K562 (cell line): ENCODE results near the gene BOLA3. TPM values are rescaled to one million over a fixed set of nuclear protein-coding genes. Genes with fewer than 3 reads are reported as not detected.

Experiments used
- ATAC-seq: fragments of 200-7000 bp; cut with Tn5 transposase; 3 replicates; pipeline ENCODE4 v1.9.1; 2020; ENCODE audit warnings: moderate library complexity
- BruUV-seq: library from RNA; stranded (reverse); fragments of 400-500 nt; replicated peaks from 2 replicates; lab custom pipeline; 2021; lab: Mats Ljungman, UMichigan
- CTCF ChIA-PET: fragments of 300-600 bp; formaldehyde crosslinking; extraction: SDS; loops from one replicate; lab custom pipeline; 2021; ENCODE audit warnings: low intra/inter-chr PET ratio; lab: Yijun Ruan, JAX
- POLR2A ChIA-PET: fragments of 300-600, 350-650 bp; sonication (Branson Sonifier 250); formaldehyde crosslinking; extraction: SDS; loops from one replicate; lab custom pipeline; 2021; ENCODE audit warnings: antibody characterized with exemption, inconsistent platforms; lab: Yijun Ruan, JAX
- DNase-seq, 4 experiments: peaks; one replicate each; pipeline versions ENCODE4 v3.0.0 to v3.0.0-alpha.2; 2011 to 2018; ENCODE audit warnings: low spot score in 3 of 4, mixed read lengths in 3 of 4; ENCODE audit errors: extremely low read depth in 1 of 4
- FAIRE-seq: peaks from 2 replicates; lab custom pipeline; 2011; peaks lifted over from hg19 to GRCh38; lab: Jason Lieb, UNC
- H2AFZ ChIP-seq: 2 replicates; pipeline ENCODE4 v1.6.0; 2011; ENCODE audit warnings: low read depth, low read length, control low read depth, inconsistent platforms
- H3K27ac ChIP-seq: fragments of 200-600 bp; 3 replicates; pipeline ENCODE4 v1.8.0; 2011; ENCODE audit warnings: low read depth, mild to moderate bottlenecking, control low read depth, inconsistent platforms, low read length, moderate library complexity, mixed read lengths; ENCODE audit errors: extremely low read depth
- H3K27me3 ChIP-seq, 2 experiments: fragments of 300-600 bp in 1 of 2; 2 replicates in 1 of 2; 3 replicates in 1 of 2; pipeline versions ENCODE4 v1.6.0 to v1.8.0; 2011; ENCODE audit warnings: inconsistent platforms in 2 of 2, low read length in 2 of 2, mild to moderate bottlenecking in 1 of 2, mixed read lengths in 1 of 2, moderate library complexity in 1 of 2; ENCODE audit not compliant: control insufficient read depth in 2 of 2, insufficient read depth in 2 of 2
- H3K36me3 ChIP-seq: fragments of 300-600 bp; 3 replicates; pipeline ENCODE4 v1.8.0; 2011; ENCODE audit warnings: mild to moderate bottlenecking, low read length, inconsistent platforms; ENCODE audit not compliant: control insufficient read depth, insufficient read depth
- H3K4me1 ChIP-seq, 2 experiments: fragments of 200-600 bp in 1 of 2; replicated peaks in 1 of 2; 2 replicates in 1 of 2; 3 replicates in 1 of 2; pipeline versions ENCODE4 v1.5.1 to v1.8.0; 2011; ENCODE audit warnings: inconsistent platforms in 2 of 2, low read length in 2 of 2, mild to moderate bottlenecking in 1 of 2, mixed read lengths in 1 of 2, moderate library complexity in 1 of 2; ENCODE audit not compliant: control insufficient read depth in 2 of 2, insufficient read depth in 2 of 2
- H3K4me2 ChIP-seq: 2 replicates; pipeline ENCODE4 v1.6.1; 2011; ENCODE audit warnings: low read length, control low read depth, inconsistent platforms, mixed read lengths; ENCODE audit not compliant: insufficient read depth
- H3K4me3 ChIP-seq: fragments of 200-600 bp; sonication (generic), shearing (Covaris generic); 2 replicates; pipeline ENCODE4 v1.5.1; 2016; ENCODE audit warnings: control low read depth, inconsistent platforms
- H3K79me2 ChIP-seq: fragments of 200-600 bp; 3 replicates; pipeline ENCODE4 v1.8.0; 2011; ENCODE audit warnings: low read length, inconsistent platforms; ENCODE audit not compliant: control insufficient read depth, insufficient read depth
- H3K9ac ChIP-seq, 2 experiments: 2 replicates each; pipeline versions ENCODE4 v1.6.0 to v1.6.1; 2011; ENCODE audit warnings: low read depth in 2 of 2, low read length in 2 of 2, control low read depth in 1 of 2, inconsistent platforms in 1 of 2, mild to moderate bottlenecking in 1 of 2, mixed read lengths in 1 of 2; ENCODE audit not compliant: insufficient read depth in 1 of 2
- H3K9me1 ChIP-seq: one replicate; pipeline ENCODE4 v1.6.0; 2011; ENCODE audit warnings: inconsistent platforms, mild to moderate bottlenecking, low read length, moderate library complexity; ENCODE audit not compliant: control insufficient read depth, insufficient read depth
- H3K9me3 ChIP-seq: replicated peaks from 2 replicates; pipeline ENCODE4 v1.5.1; 2011; ENCODE audit warnings: low read depth, low read length, inconsistent platforms; ENCODE audit not compliant: control insufficient read depth, insufficient read depth
- H4K20me1 ChIP-seq: replicated peaks from 2 replicates; pipeline ENCODE4 v1.6.1; 2011; ENCODE audit warnings: low read length, inconsistent platforms, mixed read lengths; ENCODE audit not compliant: control insufficient read depth, insufficient read depth
- DMBX1 ChIP-seq: fragments of 250-450 bp; sonication (Bioruptor Pico); IDR thresholded peaks from 2 replicates; pipeline ENCODE4 v1.8.0; 2022; ENCODE audit warnings: inconsistent platforms, mild to moderate bottlenecking, moderate library complexity, borderline replicate concordance
- EZH2 ChIP-seq: IDR thresholded peaks from 2 replicates; pipeline ENCODE4 v1.6.1; 2012; ENCODE audit warnings: low read depth, mild to moderate bottlenecking, inconsistent platforms, low read length, borderline replicate concordance
- FOS ChIP-seq: IDR thresholded peaks from 3 replicates; pipeline ENCODE4 v1.6.1; 2011; ENCODE audit not compliant: insufficient read length; ENCODE audit errors: extremely low read depth
- FOXK1 ChIP-seq: sonication (generic); formaldehyde crosslinking; IDR thresholded peaks from 2 replicates; pipeline ENCODE4 v1.8.0; 2022; ENCODE audit warnings: missing genetic modification reagents, mild to moderate bottlenecking, borderline replicate concordance
- KLF6 ChIP-seq: fragments of 250-450 bp; sonication (Bioruptor Pico); IDR thresholded peaks from 2 replicates; pipeline ENCODE4 v1.4.0; 2020; ENCODE audit warnings: mild to moderate bottlenecking, moderate library complexity, borderline replicate concordance
- NFRKB ChIP-seq: fragments of 450-650 bp; IDR thresholded peaks from 2 replicates; pipeline ENCODE4 v1.6.1; 2016; ENCODE audit warnings: low read depth
- PRMT5 ChIP-seq: sonication (generic); formaldehyde crosslinking; IDR thresholded peaks from 2 replicates; pipeline ENCODE4 v1.5.0; 2020; ENCODE audit warnings: missing genetic modification reagents
- SAP30 ChIP-seq: fragments of 200-600 bp; sonication (generic); IDR thresholded peaks from 2 replicates; pipeline ENCODE4 v1.6.1; 2012; ENCODE audit warnings: borderline replicate concordance, low read depth, mild to moderate bottlenecking, moderate library complexity, low read length, control low read depth, inconsistent platforms; ENCODE audit not compliant: insufficient read depth, poor library complexity, severe bottlenecking
- ZNF197 ChIP-seq: fragments of 200-800 bp; sonication (Bioruptor generic); IDR thresholded peaks from 2 replicates; pipeline ENCODE4 v1.6.1; 2016; ENCODE audit warnings: low read depth, missing genetic modification characterization, missing compliant biosample characterization
- ZNF282 ChIP-seq: sonication (generic); formaldehyde crosslinking; IDR thresholded peaks from 2 replicates; pipeline ENCODE4 v1.8.1; 2023; ENCODE audit warnings: missing genetic modification reagents
- ZNF668 ChIP-seq: fragments of 250-450 bp; sonication (Bioruptor Pico); IDR thresholded peaks from 2 replicates; pipeline ENCODE4 v1.8.0; 2022; ENCODE audit warnings: mild to moderate bottlenecking, inconsistent platforms
- WGBS: fragments of 100-300 bp; shearing (Covaris generic); methylation state at CpG from one replicate; pipeline ENCODE4 v1.1.6; 2016; ENCODE audit warnings: low coverage, mixed read lengths; ENCODE audit not compliant: insufficient coverage; ENCODE audit errors: missing lambda C conversion rate; 5-methylcytosine and 5-hydroxymethylcytosine counted together
- in situ Hi-C: fragments of 300-500 bp; cut with MboI; formaldehyde crosslinking; loops from 4 replicates; pipeline ENCODE4 v1.15.0; 2018; ENCODE audit warnings: inconsistent platforms, mixed read lengths
- intact Hi-C: fragments of 100-400 bp; cut with micrococcal nuclease; formaldehyde crosslinking; loops from 2 replicates; pipeline ENCODE4 v1.14.2; 2022
- polyA plus RNA-seq, 8 experiments: library from polyadenylated mRNA; depleted of rRNA in 4 of 8; stranded (reverse) in 5 of 8; unstranded in 3 of 8; fragments of >200 nt; fragmentation: Nextera tagmentation in 2 of 8; fragmentation: Illumina TruSeq in 1 of 8; extraction: Ambion mirVana in 2 of 8; extraction: Trizol in 1 of 8; gene quantifications; 2 replicates each; pipeline versions ENCODE4 v1.2.1 to v1.2.3, GENCODE V29; 2011 to 2014; ENCODE audit warnings: inconsistent platforms in 1 of 8, missing spikeins in 1 of 8
- total RNA-seq, 7 experiments: library from RNA; depleted of rRNA in 6 of 7; stranded (reverse); fragments of >200 nt in 6 of 7; fragmentation: Illumina TruSeq in 2 of 7; extraction: Trizol in 2 of 7; gene quantifications; 2 replicates each; pipeline versions ENCODE4 v1.2.1 to v1.2.3, GENCODE V29; 2011 to 2021; ENCODE audit warnings: low replicate concordance in 1 of 7
- TF ChIP-seq, protein P1 (sequence below): fragments of 450-650 bp; formaldehyde crosslinking; IDR thresholded peaks from 2 replicates; pipeline ENCODE4 v1.4.0; 2020; ENCODE audit warnings: mild to moderate bottlenecking, moderate library complexity
- TF ChIP-seq, protein P2 (sequence below): fragments of 200-400 bp; formaldehyde crosslinking; IDR thresholded peaks from 2 replicates; pipeline ENCODE4 v1.6.1; 2017; ENCODE audit warnings: mild to moderate bottlenecking, low read depth, low read length, moderate library complexity
- TF ChIP-seq, protein P3 (sequence below): fragments of 250-450 bp; sonication (Bioruptor Pico); IDR thresholded peaks from 2 replicates; pipeline ENCODE4 v1.5.1; 2021; ENCODE audit warnings: mild to moderate bottlenecking

The BOLA3 gene
- total and polyA plus RNA-seq, 9 of the 15 experiments (the other 6 are each of a cell fraction or from before 2014, with no cell fraction given), result 149 to 619 (median 255) TPM

DNA sequence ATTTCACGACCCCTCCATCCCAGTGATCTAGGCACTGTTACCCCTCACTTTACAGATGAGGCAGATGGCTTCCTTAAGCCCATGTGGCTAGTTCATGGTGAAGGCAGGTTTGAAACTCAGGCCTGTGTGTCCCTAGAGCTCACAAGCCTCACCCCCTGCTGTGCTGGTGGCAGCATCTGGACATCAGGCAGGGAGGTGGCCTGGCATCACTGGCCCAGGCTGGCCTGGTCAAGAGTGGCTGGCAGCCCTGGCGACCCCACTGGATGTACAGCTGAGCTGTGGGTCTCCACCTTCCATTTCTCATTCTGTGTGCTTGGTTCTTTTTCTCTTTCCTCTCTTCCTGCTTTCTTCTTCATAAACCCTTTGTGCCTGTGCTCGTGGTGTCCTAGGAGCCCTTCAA, 56.3 kb downstream of the BOLA3 start (continued):
- TF ChIP-seq PRMT5 (no peak), EZH2 (no peak), FOS (no peak), ZNF282 (CRISPR knock-in tag) (no peak), FOXK1 (CRISPR knock-in tag) (no peak)
- TF ChIP-seq, protein P1, sequence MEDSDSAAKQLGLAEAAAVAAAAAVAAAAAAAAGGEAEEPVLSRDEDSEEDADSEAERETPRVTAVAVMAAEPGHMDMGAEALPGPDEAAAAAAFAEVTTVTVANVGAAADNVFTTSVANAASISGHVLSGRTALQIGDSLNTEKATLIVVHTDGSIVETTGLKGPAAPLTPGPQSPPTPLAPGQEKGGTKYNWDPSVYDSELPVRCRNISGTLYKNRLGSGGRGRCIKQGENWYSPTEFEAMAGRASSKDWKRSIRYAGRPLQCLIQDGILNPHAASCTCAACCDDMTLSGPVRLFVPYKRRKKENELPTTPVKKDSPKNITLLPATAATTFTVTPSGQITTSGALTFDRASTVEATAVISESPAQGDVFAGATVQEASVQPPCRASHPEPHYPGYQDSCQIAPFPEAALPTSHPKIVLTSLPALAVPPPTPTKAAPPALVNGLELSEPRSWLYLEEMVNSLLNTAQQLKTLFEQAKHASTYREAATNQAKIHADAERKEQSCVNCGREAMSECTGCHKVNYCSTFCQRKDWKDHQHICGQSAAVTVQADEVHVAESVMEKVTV (CRISPR knock-in tag), result no peak

DNA sequence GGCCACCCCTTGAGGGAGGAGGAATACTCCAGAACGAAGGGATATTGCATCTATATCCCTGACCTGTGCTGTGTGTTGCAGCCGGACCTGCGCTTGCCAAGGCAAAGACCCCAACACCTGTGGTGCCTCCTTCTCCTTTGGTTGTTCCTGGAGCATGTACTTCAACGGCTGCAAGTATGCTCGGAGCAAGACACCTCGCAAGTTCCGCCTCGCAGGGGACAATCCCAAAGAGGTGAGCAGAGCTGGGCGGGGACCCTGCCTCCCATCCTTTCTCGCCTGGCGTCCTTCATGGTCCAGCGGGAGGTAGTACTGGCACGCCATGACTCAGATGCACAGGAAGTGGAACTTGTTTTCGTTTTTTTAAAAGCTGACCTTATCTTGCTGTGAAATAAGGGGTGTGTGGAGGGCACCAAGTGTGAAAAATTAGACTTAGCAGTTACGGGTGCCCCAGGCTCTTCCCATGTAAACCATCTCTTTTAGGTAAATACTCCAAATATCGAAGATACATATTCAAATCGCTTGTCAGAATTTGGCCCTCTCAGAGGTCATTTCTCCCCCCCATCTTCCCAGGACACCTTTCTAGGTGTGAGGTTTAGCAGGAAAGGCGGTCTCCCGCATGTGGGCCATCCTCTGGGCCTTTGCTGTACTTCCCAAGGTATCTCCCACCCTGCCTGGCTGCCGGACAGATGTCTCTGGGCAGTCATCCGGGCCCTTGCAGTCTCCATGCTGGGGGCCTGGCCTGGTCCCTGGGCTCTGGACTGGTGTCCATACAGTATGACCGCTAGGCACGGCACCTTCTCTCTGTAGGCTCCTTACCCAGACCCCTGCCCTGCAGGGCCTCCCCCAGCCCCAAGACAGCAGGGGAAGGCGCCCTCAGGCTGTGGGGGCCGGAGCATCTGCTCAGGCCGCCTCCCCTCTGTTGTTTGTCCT, 57.6 kb downstream of the BOLA3 start:
- Histone ChIP-seq H3K79me2 (0 out of 3 replicates have a peak, but pooled peaks cover 2% of the 10 kb centered on the region), H3K9ac (no peak overlapping the region; a peak in 1 of 4 replicates), H2AFZ (no peak overlapping the region), H3K9me3 (no peaks in the 10 kb centered on the region), H3K36me3 (peaks cover 75% of the 10 kb centered on the region; the same call in 2 of the 3 replicates), H3K4me2 (no peak overlapping the region), H3K9me1 (no peaks in the 10 kb centered on the region), H3K27ac (no peak overlapping the region), H3K4me3 (no peak overlapping the region), H4K20me1 (no peaks in the 10 kb centered on the region), H3K27me3 (no peaks in the 10 kb centered on the region), H3K4me1 (no peaks in the 10 kb centered on the region; a peak in 1 of 5 replicates)
- in situ Hi-C loops (no loop called here), intact Hi-C loops (no loop called here)
- no peak for DNase-seq
- no peak for FAIRE-seq
- 93% methylated on average over 23 of the region's 26 CpGs for WGBS
- POLR2A ChIA-PET, result no interaction called here
- no TSS peak for BruUV-seq
- CTCF ChIA-PET, result no interaction called here
- no peak for ATAC-seq
- TF ChIP-seq, protein P2, sequence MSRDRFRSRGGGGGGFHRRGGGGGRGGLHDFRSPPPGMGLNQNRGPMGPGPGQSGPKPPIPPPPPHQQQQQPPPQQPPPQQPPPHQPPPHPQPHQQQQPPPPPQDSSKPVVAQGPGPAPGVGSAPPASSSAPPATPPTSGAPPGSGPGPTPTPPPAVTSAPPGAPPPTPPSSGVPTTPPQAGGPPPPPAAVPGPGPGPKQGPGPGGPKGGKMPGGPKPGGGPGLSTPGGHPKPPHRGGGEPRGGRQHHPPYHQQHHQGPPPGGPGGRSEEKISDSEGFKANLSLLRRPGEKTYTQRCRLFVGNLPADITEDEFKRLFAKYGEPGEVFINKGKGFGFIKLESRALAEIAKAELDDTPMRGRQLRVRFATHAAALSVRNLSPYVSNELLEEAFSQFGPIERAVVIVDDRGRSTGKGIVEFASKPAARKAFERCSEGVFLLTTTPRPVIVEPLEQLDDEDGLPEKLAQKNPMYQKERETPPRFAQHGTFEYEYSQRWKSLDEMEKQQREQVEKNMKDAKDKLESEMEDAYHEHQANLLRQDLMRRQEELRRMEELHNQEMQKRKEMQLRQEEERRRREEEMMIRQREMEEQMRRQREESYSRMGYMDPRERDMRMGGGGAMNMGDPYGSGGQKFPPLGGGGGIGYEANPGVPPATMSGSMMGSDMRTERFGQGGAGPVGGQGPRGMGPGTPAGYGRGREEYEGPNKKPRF, result no peak
- no peak for TF ChIP-seq DMBX1 (CRISPR knock-in tag)
- TF ChIP-seq, protein P3, sequence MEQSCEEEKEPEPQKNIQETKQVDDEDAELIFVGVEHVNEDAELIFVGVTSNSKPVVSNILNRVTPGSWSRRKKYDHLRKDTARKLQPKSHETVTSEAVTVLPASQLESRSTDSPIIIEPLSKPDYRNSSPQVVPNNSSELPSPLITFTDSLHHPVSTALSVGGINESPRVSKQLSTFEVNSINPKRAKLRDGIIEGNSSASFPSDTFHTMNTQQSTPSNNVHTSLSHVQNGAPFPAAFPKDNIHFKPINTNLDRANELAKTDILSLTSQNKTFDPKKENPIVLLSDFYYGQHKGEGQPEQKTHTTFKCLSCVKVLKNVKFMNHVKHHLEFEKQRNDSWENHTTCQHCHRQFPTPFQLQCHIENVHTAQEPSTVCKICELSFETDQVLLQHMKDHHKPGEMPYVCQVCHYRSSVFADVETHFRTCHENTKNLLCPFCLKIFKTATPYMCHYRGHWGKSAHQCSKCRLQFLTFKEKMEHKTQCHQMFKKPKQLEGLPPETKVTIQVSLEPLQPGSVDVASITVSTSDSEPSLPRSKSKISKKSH (CRISPR knock-in tag), result no peak
- TF ChIP-seq ZNF668 (CRISPR knock-in tag), result no peak
- TF ChIP-seq KLF6 (CRISPR knock-in tag), result no peak
- no peak for TF ChIP-seq NFRKB
- no peak for TF ChIP-seq ZNF197
- TF ChIP-seq SAP30, result no peak
